SK-N-SH (cell line): ENCODE data around the gene CUL3.

Experiments used
- CHD2 ChIP-seq: fragments of 150-350 bp; IDR thresholded peaks from 2 replicates; pipeline ENCODE4 v1.6.1; 2018; ENCODE audit warnings: low read length; ENCODE audit not compliant: partially characterized antibody
- CTCF ChIP-seq: fragments of 200-600 bp; sonication (generic); IDR thresholded peaks from 2 replicates; pipeline ENCODE4 v1.6.1; 2017; ENCODE audit warnings: antibody characterized with exemption, mild to moderate bottlenecking, moderate library complexity
- ELF1 ChIP-seq: IDR thresholded peaks from 2 replicates; pipeline ENCODE4 v1.4.0; 2012
- EP300 ChIP-seq, 2 experiments: IDR thresholded peaks; 2 replicates each; pipeline versions ENCODE4 v1.4.0 to v1.6.1; 2012; ENCODE audit warnings: borderline replicate concordance in 1 of 2, low read depth in 1 of 2, low read length in 1 of 2
- EZH2phosphoT487 ChIP-seq: fragments of 200-600 bp; sonication (generic); IDR thresholded peaks from 2 replicates; pipeline ENCODE4 v1.6.1; 2017; ENCODE audit warnings: low read depth, mixed run types, mild to moderate bottlenecking, antibody characterized with exemption, moderate library complexity, borderline replicate concordance
- JUND ChIP-seq: IDR thresholded peaks from 2 replicates; pipeline ENCODE4 v1.4.0; 2012
- NFIC ChIP-seq: IDR thresholded peaks from 2 replicates; pipeline ENCODE4 v1.4.0; 2012; ENCODE audit warnings: borderline replicate concordance
- RAD21 ChIP-seq: IDR thresholded peaks from 2 replicates; pipeline ENCODE4 v1.6.1; 2012; ENCODE audit warnings: mild to moderate bottlenecking, low read length
- RFX5 ChIP-seq: IDR thresholded peaks from 2 replicates; pipeline ENCODE4 v1.6.1; 2012; ENCODE audit warnings: mild to moderate bottlenecking, improper control_type of control experiment, low read length
- SMC3 ChIP-seq: IDR thresholded peaks from 2 replicates; pipeline ENCODE4 v1.6.1; 2012; ENCODE audit warnings: low read depth, low read length, improper control_type of control experiment
- TCF12 ChIP-seq: IDR thresholded peaks from 2 replicates; pipeline ENCODE4 v1.4.0; 2012
- USF2 ChIP-seq: fragments of 150-350 bp; IDR thresholded peaks from 2 replicates; pipeline ENCODE4 v1.6.1; 2017; ENCODE audit warnings: antibody characterized with exemption, low read length, low read depth, borderline replicate concordance
- YY1 ChIP-seq: IDR thresholded peaks from 2 replicates; pipeline ENCODE4 v1.4.0; 2012; ENCODE audit warnings: low read depth, mild to moderate bottlenecking
- ZBTB33 ChIP-seq: IDR thresholded peaks from 2 replicates; pipeline ENCODE4 v1.4.0; 2012; ENCODE audit warnings: low read depth, borderline replicate concordance

DNA sequence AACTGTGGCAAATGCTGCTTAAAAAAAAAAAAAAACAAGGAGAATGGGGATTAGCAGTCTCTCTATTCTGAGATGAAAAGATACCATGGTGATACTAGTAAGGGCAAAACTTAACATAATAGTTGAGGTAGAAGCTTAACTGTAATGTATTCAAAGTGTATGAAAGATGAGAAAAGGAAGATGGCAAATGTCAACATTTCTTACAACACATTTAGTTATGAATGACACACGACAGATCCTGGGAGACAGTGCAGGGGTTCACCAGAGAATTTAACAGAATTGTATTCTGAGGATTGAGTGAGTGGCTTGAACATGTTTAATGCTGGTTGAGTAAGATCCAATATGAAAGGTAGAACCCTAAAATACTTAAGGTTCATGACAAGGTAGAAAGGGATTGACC is 52.7 kb downstream of the CUL3 start:
- TF ChIP-seq EP300 (IDR thresholded peaks at IDR 0.05; ENCODE audit: borderline replicate concordance in 1 of 2, low read depth in 1 of 2, low read length in 1 of 2) (no peak), RFX5 (no peak), CTCF (no peak), USF2 (no peak), YY1 (no peak), RAD21 (no peak), EZH2phosphoT487 (no peak), ZBTB33 (no peak), JUND (no peak), ELF1 (no peak), CHD2 (no peak), SMC3 (no peak), NFIC (no peak), TCF12 (no peak)
